GM21390 (cell line): Measurements from ENCODE around the gene MYBPHL.
"Not testable (repeated sequence)": the region's sequence is repeated elsewhere in the genome, so short reads cannot be mapped to it uniquely, and the experiment has no call there.

Experiments used
- ATAC-seq: cut with Tn5 transposase; IDR thresholded peaks from one replicate; pipeline ENCODE4 v1.9.1; 2021; ENCODE audit not compliant: unreplicated experiment

The MYBPHL gene

DNA sequence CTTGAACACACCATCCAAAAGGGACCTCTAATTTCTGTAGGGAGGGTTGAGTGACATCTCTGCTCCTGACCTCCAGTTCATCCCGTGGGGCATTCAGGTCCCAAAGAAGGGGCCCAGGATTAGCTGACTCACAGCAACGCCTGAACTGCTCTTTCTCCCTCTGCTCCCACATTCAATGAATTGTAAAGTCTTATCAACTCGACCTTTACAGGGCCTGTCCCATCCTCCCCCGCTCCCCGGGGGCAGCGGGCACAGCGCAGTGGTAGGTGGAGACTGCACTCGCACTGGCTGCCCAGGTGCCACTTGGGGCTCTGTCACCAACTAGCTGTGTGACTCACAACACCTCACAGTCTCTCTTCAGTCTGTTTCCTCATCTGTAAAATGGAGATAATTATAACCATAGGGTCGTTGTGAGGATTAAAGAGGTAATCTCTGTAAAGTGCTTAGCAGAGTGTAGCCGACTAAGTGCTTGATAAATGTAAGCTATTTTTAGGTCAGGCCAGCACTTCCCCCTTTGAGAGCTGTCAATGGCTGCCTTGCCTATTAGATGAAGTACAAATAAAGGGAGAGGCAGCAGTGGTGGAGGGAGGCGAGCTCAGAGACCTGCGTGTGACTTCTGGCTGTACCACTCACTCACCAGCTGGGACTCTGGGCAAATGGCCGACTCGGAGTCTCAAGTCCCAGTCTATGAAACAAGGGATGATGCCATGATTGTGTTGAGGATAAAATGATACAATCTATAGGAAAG lies 637 bp upstream of the MYBPHL start:
- ATAC-seq, result no peak

DNA sequence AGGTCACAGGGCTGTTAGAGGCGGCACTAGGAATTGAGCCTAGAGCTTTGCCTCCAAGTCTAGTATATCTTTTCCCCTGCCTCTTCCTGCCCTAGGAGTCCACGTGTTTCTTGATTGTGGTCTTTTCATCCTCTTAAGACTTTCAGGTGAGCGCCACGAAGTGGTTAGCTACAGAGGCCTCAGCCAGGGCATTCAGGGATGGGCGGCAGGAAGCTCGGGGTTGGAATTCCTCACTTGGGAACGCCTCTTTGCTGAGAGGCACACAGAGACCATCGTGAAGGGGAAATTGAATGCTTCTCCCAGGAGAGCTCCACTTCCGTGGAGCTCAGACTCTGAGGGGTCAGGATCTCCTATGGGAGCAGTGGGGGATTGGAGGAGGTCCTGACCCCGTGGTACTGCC lies 820 bp downstream of the MYBPHL start:
- not testable (repeated sequence) for ATAC-seq

DNA sequence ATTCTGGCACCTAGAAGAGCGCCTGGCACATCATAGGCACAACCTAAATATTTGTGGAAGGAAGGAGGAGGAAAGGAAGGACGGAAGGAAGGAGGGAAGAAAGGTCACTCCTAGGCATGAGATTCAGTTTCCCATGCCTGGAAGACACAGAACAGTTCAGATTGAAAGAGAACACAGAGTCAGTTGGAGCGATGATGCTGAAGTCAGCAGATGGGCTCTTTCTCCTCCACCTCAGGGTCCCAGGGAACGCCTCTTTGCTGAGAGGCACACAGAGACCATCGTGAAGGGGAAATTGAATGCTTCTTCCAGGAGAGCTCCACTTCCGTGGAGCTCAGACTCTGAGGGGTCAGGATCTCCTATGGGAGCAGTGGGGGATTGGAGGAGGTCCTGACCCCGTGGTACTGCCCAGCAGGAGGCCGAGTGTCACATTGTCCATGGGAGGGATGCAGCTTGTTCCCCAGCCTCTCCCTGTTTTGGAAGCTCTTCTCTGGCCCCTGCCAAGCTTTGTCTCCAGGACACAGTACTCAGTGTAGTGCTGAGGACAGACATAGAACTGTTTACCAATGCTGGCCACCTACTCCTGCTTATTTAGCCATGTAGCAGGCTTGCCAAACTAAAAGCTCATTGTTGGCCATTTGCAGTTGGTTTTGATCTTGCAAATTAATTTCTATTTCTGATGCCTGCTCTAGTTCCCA lies 2.4 kb downstream of the MYBPHL start:
- ATAC-seq, result no peak

DNA sequence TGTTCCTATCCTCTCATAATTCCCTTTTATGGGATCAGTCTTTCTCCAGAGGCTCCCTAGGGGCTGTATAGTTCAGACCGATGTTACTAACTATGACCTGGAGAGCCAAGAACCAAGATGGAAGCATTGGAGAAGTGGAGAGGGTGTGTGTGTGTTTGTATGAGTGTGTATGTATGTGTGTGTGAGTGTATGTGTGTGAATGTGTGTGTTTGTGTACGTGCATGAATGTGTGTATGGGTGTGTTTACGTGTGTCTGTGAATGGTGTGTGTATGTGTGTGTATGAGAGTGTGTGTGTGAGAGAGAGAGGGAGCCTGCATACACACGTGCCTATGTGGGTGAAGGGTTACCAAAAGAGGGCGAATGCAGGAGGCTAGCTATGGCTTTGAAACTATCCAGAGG lies 4.9 kb downstream of the MYBPHL start:
- ATAC-seq, result no peak

DNA sequence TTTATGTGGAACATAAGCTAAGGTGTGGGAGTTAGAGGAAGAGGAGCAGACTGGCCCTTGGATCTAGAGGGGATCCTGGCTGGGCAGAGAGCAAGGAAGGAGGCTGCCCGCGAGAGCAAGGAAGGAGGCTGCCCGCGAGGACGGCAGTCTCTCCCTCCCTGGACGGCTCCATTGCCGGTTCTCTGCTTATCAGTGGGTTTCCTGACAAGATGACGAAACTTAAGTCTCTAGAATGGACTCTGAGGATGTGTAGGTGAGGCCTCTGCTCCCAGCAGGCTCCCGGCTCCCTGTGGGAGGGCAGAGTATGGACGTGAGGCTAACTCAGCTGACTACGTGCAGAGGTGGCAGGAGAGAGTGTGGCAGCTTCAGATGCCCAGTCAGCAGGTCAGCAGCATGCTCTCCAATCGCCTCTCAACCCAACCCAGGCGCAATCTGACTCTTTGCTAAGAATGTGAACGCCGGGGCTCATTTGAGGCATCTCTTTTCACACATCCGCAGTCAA lies 6.1 kb downstream of the MYBPHL start:
- ATAC-seq, result no peak

DNA sequence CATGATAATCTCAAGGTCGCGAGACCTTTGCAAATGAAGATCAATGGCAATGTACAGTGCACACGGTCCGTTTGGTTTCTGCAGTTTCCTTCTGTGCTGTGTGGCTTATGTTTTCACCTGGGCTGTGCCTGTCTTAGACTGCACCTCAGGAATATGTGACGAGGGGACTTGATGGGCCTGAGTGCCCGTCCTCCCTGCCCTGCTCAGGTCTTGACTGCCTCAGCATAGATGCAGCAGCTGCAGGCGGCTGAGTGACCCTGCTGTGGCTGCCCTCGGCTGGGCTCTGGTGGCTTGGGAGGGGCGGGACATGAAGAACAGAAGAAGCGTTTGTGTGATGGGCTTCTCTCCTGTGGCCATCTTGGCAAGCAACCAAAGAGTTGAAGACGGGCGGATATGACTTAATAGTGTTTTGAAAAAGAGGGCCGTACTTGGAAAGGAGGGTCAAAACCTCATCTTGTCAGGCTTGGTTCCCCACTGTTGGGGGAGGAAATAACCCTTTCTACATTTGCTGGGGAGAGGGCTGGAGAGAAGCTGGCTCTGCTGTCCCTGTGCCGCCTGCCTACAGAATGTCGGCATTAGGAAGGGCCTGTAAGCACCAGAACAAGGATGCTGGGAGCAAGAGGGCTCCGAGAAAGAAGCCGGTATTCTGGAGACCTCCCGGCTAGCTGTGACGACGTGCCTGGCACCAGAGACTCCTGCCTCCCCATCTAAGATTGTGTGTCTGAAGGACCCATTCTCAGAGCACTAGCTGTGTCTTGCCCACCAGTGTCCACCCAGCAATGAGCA lies 7.1 kb downstream of the MYBPHL start:
- ATAC-seq, result no peak

DNA sequence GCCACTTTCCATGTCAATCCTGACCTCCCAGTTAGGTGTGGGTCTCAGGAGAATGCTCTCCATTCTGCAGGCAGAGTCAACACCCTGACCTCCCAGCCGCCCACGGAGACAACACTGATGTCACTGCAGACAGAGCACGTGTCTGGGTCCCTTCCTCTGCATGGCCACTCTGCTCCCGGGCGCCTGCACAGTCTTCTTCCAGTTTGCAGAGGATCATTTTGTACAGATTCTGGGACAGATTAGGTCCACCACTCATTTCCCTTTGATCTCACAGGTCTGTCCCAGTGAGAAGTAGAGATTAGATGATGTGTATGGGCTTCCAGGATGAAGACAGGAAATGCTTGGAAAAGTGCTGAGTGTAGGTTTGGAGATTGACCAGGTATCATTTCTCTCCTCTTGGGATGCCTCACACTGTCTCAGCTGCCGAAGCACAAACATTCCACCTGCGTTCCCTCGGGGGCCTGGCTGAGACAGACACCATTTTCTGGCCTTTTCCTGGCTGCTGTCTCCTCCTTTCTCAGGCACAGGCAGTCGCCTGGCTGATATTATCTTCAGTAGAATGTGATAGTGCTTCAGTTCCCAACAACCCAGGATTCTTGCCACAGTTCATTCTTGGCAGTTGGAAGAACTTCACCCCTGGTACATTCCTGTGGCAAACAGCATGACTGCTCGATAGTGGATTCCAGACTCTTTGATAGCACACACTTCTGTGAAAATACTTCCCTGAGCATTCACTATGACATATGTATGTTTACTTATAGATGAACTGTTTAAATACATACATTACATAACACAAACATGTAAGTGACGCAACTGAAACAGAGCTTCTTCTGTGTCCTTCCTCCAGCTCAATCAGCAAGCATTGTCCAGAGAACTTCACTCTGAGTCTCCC lies 7.9 kb downstream of the MYBPHL start:
- no peak for ATAC-seq

DNA sequence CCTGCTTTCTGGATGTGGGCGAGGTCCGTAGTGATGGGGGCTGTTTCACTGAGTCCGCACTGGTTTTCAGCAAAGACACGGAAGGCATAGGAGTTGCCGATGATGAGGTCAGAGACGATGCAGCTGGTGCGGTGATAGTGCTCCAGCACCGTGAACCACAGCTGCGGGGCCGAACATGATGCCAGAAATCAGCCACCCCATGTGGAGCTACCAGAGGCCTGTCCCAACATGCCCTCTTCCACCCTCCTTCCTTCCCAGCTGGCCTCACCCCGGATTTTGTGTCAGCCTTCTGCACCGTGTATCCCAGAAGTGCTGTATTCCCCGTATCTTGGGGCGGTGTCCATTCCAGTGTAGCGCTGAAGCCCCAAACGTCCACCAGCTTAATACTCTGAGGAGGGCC lies 10.0 kb downstream of the MYBPHL start:
- no peak for ATAC-seq

DNA sequence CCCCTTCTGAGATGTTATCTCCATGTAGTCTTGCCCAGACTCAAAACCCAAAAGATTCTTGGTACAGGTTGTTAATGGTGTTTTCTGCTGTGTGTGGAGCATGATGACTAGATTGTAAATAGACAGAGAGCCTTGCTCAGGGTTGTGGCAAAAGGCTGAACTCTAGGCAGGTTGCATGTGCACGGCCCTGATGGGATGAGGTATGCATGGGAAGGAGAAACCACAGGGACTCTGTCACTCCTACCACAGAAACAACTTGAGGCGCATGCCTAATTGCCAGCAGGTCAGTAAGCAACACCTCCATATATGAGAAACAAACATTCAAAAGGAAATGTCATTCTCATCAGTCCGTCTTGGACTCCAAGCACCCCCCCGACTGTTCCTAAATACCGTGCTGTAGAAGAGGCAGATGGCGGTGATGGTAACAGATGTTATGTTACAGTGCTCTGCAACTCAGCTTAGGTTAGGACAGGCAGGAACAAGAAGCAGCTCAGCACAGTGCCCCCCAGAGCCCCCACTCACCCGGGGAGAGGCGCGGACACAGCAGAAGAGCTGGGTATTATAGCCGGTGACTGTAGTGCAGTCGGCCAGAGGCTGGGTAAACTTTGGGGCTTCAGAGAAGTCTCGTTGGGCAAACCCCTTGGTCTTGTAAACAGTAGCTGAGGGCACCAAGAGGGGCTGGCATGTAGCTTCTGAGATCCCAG lies 10.9 kb downstream of the MYBPHL start:
- no peak for ATAC-seq

DNA sequence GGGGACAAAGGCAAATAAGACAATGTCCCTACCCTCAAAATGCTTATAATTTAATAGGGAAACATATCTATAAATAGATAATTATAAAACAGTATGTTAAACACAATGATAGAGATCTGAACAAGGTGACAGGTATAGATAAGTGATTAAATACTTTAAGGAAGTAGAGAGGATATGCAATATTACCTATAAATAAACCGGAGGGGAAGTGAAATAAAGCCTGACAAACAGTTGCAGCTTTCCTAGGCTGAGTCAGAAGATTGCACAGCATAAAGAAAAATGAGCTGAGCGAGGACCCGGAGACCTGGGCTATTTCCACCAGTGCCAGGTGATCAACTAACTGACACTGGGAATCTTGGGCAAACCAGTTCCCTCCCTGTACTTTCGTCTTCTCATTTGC lies 12.3 kb downstream of the MYBPHL start:
- ATAC-seq, result no peak

DNA sequence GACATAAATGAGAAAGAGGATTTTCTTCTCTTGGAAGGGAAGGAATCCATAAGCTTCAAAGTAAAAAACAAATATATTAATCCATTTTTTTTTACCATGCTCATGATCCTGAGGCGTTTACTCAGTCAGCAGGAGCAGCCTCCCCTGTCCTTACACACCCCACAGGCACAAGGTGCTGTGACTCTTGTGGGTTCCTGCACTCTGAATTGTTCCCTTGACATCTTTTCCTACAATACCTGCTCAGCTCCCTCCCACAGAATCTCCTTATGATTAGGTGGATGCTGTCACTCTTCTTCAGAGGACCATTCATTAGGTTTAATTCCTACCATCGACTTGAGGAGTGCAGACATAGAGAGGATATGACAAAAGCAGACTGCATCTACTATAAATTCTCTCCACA lies 13.8 kb downstream of the MYBPHL start:
- no peak for ATAC-seq

DNA sequence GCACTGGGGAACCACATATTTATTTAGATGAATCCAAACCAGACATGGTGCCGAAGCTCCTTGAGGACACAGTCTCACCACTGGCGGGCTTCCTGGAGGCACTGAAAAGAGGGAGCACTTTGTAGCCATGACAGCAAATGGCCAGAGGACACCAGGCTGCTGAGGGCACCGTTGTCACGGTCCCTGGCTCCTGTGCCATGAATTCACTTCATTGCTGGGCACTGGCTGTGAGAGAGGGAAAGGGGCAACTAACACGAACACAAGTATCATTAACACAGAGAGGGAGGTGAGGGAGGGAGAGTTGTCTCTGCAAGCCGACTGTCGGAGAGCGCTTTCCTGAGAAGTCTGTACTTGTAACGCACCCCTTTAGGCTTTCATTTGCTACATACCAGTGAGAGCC lies 14.4 kb downstream of the MYBPHL start:
- no peak for ATAC-seq

DNA sequence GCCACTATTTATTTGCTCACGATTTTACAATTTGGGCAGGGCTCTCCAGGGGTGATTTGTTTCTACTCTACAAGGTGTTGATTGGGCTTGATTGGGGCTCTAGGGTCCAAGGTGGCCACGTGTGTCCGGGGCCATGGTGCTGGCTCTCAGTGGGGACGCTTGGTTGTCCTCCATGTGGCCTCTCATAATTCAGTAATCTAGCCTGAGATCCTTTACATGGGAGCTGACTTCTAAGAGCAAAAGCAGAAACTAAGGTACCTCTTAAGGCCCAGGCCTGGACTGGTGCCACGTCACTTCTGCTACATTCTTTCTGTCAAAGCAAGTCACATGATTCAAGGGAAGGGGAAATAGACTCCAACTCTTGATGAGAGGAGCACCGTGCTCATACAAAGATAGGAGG lies 15.8 kb downstream of the MYBPHL start:
- no peak for ATAC-seq

DNA sequence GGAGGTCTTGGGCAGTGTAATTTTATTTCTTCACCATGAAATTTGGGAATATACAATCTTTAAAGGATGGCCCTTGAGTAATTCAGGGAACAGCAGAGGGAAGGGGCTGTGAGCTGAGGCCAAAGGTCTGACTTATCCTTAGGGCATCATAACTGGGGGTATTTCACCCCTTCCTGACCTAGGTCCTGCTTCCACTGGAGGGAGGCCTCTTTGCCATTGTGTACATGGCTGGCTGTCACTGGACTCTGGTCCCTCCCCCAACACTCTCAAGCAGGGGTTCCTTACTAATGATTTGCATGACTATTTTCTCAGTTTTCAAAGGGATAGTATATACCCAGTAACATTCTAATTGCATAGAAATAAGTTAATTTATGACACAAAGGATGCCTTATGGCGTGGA lies 16.7 kb downstream of the MYBPHL start:
- no peak for ATAC-seq

DNA sequence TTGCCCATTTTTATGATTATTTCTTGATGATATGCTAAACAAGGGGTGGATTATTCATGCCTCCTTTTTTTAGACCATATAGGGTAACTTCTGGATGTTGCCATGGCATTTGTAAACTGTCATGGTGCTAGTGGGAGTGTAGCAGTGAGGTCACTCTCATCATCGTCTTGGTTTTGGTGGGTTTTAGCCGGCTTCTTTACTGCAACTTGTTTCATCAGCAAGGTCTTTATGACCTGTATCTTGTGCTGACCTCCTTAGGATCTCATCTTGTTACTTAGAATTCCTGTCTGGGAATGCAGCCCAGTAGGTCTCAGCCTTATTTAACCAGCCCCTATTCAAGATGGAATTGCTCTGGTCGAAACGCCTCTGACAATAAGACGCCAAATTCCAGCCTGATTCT lies 20.0 kb downstream of the MYBPHL start:
- ATAC-seq, result not testable (repeated sequence)

DNA sequence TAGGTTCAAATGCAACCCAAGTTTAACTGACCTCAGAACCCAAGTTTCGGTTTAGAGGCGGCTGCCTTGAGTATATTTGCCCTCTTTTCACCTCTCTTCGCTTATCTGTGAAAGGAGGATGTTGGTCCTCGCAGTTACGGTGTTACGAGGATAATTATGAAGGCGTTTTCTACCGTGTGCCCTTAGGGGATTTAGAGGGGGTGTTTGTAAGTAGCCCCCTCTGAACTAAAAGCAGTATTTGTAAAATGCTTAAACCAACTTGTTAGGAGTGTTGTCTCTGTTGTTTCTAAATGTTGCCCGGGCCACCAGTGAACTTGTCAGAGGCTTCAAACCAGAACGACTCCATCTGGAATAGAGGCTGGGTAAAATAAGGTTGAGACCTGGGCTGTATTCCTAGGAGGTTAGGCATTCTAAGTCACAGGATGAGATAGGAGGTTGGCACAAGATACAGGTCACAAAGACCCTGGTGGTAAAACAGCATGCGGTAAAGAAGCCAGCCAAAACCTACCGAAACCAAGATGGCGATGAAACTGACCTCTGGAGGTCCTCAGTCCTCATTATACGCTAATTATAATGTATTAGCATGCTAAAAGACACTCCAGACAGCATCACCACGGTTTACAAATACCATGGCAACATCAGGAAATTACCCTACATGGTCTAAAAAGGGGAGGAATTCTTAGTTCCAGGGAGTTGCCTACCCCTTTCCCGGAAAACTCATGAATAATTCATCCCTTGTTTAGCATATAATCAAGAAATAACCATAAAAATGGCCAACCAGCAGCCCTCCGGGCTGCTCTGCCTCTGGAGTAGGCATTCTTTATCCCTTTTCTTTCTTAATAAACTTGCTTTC lies 22.8 kb downstream of the MYBPHL start:
- ATAC-seq, result no peak

DNA sequence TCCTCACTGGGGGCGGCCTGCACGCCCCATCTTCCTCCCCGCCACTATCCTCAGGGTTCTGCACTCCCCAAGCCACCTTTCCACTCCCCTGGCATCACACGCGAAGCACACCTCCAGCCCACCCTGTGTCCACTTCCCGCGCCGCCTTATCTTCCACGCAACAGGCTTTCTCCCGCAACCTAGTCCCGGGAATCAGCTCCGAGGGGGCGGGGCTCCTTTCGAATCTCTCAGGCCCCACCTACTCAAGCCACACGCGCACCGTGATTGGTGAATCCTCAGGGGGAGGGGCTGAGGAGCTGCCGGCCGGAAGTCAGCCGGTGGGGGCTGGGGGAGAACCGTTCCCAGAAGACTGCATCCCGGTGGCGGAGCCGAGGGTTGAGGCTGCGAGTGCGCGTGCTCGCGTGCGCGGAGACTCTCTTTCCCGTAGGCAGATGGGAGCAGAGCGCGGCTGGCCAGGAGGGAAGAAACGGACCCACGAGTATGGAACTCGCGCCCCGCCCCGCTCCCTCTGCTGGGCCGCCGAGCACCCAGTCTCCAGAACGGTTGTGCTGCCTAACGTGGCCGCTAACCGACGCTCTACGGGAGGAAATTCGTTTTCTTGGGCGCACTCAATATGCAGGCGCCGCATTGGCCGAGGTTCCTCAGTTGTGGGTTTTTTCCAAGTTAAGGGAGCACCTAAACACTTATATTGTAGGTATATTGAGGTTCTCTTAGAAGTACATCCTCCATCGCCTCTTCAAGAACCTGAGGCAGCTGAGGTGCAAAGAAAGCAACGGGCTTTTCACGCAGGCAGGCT lies 23.7 kb downstream of the MYBPHL start, which contains the start of gene PSRC1:
TSS of gene PSRC1 (minus strand) at position 194 of the 796 bp plus-strand sequence.
- peak; percentile 92 for ATAC-seq

DNA sequence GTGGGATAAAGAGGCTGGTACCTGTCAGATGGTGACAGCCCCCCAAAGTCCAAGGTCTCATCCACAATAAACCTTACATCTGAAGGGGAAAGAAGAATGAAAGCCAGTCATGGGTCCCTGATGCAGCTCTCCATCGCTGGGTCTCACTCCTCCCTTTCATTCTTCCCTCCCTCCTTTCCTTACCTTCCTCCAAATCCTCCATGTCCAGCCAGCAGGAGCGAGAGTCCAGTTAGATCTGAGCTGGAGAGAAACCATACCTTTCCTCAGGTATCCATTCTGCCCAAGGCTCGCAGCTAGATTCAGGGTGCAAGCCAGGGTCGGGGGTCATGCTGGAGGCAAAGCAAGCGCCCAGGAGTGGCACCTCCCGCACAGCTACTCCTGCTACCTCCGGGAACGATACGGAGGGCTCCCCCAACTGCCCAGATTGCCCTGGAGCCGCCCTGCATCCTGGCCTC lies 24.3 kb downstream of the MYBPHL start:
- ATAC-seq, result no peak
